Measurements from ENCODE around the gene PKN3. TPM values are rescaled to one million over a fixed set of nuclear protein-coding genes. Genes with fewer than 3 reads are reported as not detected.

The PKN3 gene
- total RNA-seq, 1 experiment from 2014 or later, result 7.8 TPM

GRCh38 chr9:128723352-128723865, 21.1 kb downstream of the PKN3 start:
- H4K20me1 ChIP-seq (ENCODE audit: low read length), result no peaks in the 10 kb centered on the region
- no peak for DNase-seq

GRCh38 chr9:128723866-128724743, 21.8 kb downstream of the PKN3 start, which contains the start of gene ZDHHC12:
TSS of gene ZDHHC12 (minus strand) at chr9:128724127. CDS start at chr9:128724093, 34 bp downstream.
- no peaks in the 10 kb centered on the region for H3K27me3 ChIP-seq (ENCODE audit: low read length)
- no peak within 1 kb of the TSS for H3K27ac ChIP-seq (ENCODE audit: low read length)
- peak within 1 kb of the TSS; percentile 81 for H3K4me3 ChIP-seq (ENCODE audit: low read length)
- no peaks in the 10 kb centered on the region for H3K4me1 ChIP-seq (ENCODE audit: insufficient read depth, low read length)
- H3K79me2 ChIP-seq (ENCODE audit: low read length), result 0 out of 2 replicates have a peak, but pooled peaks cover 4% of the 10 kb centered on the region
- intact Hi-C loops (cut with micrococcal nuclease), result no loop called here
- no peaks in the 10 kb centered on the region for H3F3A ChIP-seq (ENCODE audit: low read length, unreplicated experiment)
- POLR2A ChIA-PET (ENCODE audit: unreplicated experiment), result interaction anchor here (0.6 kb wide), 2 partner anchors 47 to 94 kb away, joined by 3 read pairs; partner anchors contain the start of gene ENDOG
- peak within 1 kb of the TSS; percentile 92 for H2AFZ ChIP-seq (ENCODE audit: low read length)
- H3K9me2 ChIP-seq (replicated peaks; ENCODE audit: low read length), result no peaks in the 10 kb centered on the region
- no peaks in the 10 kb centered on the region for H4K20me1 ChIP-seq (ENCODE audit: low read length)
- BruUV-seq (replicated peaks), result no TSS peak
- no peaks in the 10 kb centered on the region for H3K9me3 ChIP-seq (ENCODE audit: low read length)
- H3K4me2 ChIP-seq (ENCODE audit: low read length), result peak within 1 kb of the TSS; percentile 94
- peak; percentile 94 for ATAC-seq
- no peaks in the 10 kb centered on the region for H3K36me3 ChIP-seq (ENCODE audit: low read depth, low read length)
- no peak for TF ChIP-seq EZH2phosphoT487 (IDR thresholded peaks at IDR 0.05; ENCODE audit: borderline replicate concordance, low read length)
- no peak for TF ChIP-seq EZH2 (IDR thresholded peaks at IDR 0.05; ENCODE audit: low read length, unreplicated experiment)
- no peak for TF ChIP-seq CTCF (conservative IDR thresholded peaks at IDR 0.05; ENCODE audit: low read depth, low read length)
- CTCF ChIA-PET, result interaction anchor here (0.6 to 1.0 kb wide), 4 partner anchors 9 to 689 kb away, joined by 3 to 10 read pairs (median 4); no protein-coding TSS in a partner anchor
- peak within 1 kb of the TSS; percentile 88 for H3K9ac ChIP-seq (ENCODE audit: low read length)
- DNase-seq, result peak; percentile 95

More at GRCh38 chr9:128723352-128723865, 21.1 kb downstream of the PKN3 start:
- intact Hi-C loops (cut with micrococcal nuclease), result no loop called here
- Histone ChIP-seq H2AFZ (ENCODE audit: low read length) (peak overlapping the region; percentile 92), H3K9me3 (ENCODE audit: low read length) (no peaks in the 10 kb centered on the region), H3K27me3 (ENCODE audit: low read length) (no peaks in the 10 kb centered on the region), H3K27ac (ENCODE audit: low read length) (no peak overlapping the region), H3K9ac (ENCODE audit: low read length) (peak overlapping the region; percentile 88), H3K4me3 (ENCODE audit: low read length) (peak overlapping the region; percentile 81), H3K4me1 (ENCODE audit: insufficient read depth, low read length) (no peaks in the 10 kb centered on the region), H3K4me2 (ENCODE audit: low read length) (peak overlapping the region; percentile 94), H3K79me2 (ENCODE audit: low read length) (0 out of 2 replicates have a peak, but pooled peaks cover 4% of the 10 kb centered on the region), H3K9me2 (replicated peaks; ENCODE audit: low read length) (no peaks in the 10 kb centered on the region), H3F3A (ENCODE audit: low read length, unreplicated experiment) (no peaks in the 10 kb centered on the region), H3K36me3 (ENCODE audit: low read depth, low read length) (no peaks in the 10 kb centered on the region)
- ATAC-seq, result no peak
- TF ChIP-seq CTCF (conservative IDR thresholded peaks at IDR 0.05; ENCODE audit: low read depth, low read length), result no peak
- no peak for TF ChIP-seq EZH2phosphoT487 (IDR thresholded peaks at IDR 0.05; ENCODE audit: borderline replicate concordance, low read length)
- no peak for TF ChIP-seq EZH2 (IDR thresholded peaks at IDR 0.05; ENCODE audit: low read length, unreplicated experiment)
- BruUV-seq (replicated peaks), result TSS peak; percentile 39
- ChIA-PET POLR2A (ENCODE audit: unreplicated experiment) (interaction anchor here (0.6 kb wide), 1 partner anchor 48 kb away, joined by 3 read pairs; no protein-coding TSS in a partner anchor), CTCF (interaction anchor here (0.6 kb wide), 1 partner anchor 414 kb away, joined by 3 read pairs; no protein-coding TSS in a partner anchor)
